Retina (tissue), 1 donor: Measurements from ENCODE around the gene CYBA.

ENCODE experiments used
- DNase-seq: peaks from one replicate; pipeline ENCODE4 v3.0.0-alpha.2; 2016

The CYBA gene

DNA sequence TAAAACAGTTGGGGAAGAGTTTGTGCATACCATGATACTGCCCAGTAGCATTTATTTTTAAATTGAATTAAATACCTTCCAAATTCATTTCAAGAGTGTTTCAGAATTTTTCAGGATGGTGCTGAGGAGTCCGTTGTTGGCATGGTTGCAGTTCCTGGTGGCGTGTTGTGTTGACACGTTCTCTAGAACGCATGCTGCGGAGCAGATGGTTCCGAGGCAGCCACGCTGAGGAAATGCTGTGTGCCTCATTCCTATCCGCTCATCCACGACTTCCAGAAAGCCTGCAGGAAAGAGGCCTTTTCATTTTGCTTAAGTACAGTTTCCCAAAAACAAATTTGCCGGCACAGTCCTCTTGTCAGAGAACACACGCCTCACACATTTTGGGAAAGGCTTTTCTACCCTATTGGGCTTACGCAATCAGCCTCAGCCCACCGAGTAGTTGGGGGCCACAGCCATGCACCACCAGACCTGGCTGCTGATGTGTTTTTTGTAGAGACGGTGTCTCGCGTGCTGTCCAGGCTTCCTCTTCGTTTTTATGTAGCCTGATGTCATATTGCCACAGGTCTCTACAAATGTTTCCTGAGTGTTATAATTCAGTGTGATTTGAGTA is 44.6 kb downstream of the CYBA start:
- no peak for DNase-seq

DNA sequence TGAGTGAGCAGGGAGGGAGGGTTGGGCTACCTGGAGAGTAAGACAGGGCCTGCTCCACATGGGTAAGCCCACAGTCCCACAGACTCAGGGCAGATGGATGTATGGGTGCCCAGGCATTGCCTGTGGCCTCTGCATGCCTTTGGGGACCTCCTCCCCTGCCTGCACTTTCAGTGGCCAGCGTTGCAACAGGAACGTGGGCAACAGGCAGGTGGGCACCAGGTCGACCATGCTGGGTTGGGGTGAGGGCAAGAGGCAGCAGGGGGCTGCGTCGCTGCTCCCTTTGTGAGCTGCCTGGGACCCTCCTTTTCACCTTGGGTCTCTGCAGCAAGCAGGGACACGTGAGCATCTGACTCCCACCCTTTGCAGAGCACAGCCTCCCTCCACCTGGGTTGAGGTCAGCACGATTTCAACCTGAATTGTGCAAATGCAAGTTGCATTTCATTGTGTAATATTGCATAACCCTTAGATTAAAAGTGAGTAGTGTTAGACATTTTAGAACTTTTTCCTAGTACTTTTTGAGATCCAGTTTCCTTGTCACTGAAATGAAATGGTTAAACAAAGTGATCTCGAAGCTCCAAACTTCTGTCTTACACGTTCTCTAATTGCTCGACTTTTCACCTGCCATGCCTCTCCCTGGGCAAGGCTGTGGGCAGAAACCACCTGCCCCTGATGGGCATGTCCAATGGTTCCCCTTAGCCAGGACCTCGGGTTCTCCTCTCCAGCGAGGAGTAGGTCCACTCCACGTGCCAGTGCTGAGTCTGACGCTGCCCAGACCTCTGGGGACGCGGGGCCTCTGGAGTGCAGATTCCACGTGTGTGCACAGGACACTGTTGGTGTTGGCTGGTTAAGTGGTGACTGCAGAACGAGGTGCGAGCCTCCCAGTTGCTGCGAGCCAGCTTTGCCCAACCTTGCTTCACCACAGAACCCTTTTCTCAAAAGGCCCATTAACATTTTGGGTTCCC is 45.4 kb downstream of the CYBA start:
- DNase-seq, result no peak

DNA sequence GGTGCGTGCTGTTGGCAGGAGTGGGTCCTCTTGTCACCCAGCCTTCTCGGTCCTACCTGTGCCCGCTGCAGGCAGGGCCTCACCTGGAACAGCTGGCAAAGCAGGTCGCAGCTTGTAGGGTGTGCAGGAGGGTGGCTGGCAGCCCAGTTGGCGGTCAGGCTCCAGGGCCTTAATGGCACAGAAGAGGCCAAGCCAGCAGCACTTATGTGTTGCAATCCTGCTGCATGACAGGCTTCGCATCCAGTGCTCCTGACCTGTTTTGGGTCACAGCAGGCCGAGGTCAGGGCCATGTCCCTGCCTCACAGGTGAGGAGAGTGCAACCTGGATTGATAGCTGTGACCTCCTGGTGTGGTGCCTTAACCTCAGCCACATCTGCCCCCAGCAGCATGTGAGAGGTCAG is 48.8 kb downstream of the CYBA start:
- DNase-seq, result no peak

DNA sequence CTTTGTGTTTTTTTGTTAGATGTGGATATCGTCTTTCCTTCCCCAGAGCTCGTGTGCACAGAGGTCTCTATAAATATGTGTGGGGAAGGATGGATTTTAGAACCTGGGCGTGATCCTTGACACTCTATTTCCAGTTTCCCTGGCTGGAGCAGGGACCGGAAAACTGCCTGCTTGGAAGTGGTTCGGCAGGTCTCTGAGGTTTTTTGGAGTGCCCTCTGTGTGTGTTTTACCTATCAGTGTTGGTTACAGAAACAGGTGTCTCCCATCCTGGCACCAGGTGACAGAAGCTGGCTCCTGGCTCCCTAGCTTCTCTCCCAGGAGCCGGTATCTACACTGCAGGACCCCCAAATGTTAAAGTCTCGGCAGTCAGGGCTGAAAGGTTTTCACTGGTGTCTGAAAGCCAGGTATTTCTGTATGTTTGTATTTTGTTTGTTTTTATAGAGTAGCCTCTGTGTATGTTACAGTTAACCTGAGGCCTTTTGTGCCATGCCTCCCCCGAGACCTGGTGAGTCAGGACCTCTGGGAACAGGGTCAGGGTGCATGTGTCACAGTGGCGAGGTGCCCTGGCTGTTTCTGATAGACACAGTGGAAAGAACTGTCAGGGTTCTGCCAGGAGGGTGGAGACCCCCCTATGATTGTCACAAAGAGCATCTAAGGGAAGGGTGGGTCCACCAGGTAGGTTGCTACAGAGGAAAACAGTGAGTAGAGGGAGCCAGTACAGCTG is 49.4 kb downstream of the CYBA start:
- DNase-seq, result no peak

DNA sequence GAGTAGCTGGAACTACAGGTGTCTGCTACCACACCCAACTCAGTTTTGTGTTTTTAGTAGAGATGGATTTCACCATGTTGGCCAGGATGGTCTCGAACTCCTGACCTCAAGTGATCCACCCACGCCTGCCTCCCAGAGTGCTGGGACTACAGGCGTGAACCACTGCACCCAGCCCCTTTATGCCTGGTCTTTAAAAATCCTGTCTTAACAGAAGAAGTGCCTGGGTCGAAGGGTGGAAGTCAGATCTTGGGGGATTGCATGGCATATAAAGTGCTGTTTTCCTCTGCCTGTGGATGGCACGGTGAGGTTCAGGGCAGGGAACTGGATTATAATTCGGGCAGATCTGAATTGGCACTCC is 50.3 kb downstream of the CYBA start:
- no peak for DNase-seq

DNA sequence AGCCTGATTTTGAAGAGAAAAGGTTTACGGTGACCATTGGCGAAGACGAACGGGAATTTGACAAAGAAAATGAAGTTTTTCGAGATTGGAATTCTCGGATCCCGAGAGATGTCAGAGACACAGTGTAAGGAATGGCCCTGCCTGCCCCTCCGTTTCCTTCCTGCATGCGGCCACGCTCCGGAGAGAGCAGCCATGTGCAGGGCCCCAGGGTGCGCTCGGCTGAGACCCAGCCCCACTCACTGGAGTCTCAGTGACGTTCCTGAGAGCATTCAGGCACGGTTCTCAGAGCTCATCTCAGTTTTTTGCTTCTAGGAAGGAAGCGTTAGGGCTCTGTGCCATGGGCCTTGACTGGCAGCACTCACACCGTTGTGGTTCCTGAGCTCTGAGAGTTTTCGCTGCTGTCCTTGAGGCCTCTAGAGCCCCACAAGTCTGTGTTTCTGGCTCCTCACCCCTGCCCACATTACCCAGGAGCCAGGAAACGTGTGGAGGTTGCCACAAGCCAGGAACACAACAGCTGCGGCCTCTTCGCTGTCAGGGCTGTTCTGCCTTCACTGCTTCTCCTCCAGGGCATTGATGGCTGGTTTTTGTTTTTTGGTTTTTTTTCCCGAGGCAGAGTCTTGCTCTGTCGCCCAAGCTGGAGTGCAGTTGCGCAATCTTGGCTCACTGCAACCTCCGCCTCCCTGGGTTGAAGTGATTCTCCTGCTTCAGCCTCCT is 50.9 kb downstream of the CYBA start:
- DNase-seq, result no peak

DNA sequence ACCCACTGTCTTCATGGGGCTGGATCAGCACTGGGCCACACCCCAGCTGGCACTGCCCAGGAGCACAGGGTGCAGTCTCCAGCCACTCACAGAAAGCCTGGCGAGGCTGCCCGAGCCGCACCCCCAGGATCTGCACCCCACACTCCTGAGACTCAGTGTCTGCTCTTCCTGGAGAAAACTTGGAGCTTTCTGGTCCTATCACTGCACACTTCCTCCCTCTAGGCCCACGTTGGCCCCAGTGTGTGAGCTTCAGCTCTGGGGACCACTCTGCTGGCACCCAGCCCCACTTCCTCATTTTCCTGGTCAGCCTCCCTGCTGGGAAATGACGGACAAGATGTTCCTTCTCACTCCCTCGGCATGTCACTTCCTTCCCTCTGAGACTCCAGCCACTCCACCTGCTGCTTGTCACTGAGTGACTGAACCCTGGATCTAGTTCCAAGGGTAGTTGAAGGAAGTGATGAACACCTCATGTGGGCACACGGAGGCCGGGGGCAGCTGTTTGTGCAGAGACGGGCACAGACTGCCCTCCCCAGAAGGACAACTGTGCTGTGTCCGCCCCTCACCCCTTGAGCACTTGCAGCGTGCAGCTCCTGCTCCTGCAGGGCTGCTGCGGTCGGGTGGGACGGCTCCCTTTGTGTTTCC is 51.6 kb downstream of the CYBA start:
- DNase-seq, result no peak

DNA sequence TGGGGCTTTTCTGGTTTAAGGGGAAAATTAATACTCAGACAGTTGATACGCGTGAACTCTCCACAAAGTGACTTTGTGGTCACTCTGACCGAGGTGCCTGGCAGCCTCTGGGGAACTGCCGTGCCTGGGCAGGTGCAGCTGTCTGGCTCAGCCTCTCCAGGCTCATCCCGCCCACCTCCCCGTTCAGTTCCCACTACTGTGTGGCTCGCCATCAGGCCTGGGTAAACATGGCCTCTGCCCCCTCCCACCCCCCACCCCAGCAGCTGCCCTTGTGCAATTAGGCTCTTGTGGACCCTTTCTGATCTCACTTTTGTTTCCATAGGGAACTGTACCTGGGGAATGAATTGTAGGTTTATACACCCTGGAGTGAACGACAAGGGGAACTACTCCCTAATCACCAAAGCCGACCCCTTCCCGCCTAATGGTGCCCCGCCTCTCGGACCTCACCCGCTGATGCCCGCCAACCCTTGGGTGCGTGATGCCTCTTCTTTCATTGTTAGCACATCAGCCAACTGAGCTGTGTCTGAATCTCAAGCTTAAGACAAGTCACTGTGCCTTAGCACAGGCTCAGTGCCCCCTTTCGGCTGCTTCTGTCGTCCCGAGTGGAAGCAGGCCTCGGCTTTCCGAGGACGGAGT is 52.9 kb downstream of the CYBA start:
- no peak for DNase-seq

DNA sequence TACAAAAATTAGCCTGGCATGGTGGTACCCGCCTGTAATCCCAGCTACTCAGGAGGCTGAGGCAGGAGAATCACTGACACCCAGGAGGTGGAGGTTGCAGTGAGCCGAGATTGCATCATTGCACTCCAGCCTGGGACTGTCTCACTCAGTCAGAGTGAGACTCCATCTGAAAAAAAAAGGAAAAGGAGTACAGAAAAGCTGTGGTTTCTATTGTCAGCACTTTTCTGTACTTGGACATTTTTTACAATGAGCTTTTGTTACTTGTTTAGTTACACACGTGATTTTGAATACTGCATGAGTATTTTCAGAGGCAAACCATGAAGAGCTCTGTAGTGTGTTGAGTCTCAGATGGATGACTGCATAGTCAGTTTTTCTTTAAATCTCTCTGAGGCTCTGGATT is 54.4 kb downstream of the CYBA start:
- DNase-seq, result no peak

DNA sequence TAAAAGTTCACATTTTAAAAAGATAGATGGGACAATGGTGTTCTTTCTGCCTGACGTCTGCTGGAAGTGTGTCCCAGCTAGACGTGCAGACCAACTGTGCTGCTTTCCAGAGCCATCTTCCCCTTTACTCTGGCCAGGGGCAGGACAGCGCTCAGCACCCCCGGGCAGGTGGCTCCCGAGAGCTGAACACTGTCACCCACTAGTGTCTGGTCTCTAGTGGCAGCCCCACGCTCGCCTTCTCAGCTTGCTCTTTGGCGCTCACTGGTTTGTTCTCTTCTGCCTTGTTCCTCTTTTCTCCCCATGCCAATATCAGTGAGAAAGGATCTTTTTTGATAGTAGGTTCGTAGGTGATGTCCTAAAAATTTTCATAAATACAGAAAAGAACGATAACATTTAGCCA is 54.9 kb downstream of the CYBA start:
- DNase-seq, result no peak

DNA sequence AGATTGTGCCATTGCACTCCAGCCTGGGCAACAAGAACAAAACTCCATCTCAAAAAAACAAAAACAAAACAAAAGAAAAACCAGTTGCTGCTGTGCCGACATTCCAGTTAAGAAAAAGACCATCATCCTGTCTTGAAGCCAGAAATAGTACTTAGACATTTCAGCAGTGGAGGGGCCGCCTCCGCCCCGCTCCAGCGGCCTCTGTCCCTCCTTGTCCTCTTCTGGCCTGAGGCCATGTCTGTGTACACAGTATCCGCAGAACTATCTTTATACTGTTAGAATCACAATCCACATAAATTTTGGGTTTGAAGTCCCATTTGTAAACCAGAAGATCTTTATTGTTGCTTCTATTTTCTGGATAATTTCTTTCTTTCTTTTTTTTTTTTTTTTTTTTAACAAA is 55.8 kb downstream of the CYBA start:
- no peak for DNase-seq

DNA sequence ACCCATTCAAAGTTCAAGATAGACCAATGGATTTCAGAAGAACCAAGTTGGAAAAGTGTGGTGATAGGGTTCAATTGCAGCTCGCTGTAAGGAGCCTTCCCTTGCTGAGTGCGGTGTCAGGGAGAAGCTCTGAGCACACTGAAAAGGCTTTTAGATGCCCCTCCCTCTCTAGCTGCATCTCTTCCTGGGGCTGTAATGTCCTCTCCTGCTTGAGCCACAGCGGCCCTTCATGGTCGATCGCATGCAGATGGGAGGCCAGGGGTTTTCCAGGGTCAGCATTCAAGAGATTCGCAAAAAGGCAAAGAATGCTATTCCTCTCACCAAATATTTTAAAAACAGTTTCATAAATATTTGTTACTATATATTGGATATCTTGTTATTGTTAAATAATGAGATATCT is 56.9 kb downstream of the CYBA start:
- no peak for DNase-seq

DNA sequence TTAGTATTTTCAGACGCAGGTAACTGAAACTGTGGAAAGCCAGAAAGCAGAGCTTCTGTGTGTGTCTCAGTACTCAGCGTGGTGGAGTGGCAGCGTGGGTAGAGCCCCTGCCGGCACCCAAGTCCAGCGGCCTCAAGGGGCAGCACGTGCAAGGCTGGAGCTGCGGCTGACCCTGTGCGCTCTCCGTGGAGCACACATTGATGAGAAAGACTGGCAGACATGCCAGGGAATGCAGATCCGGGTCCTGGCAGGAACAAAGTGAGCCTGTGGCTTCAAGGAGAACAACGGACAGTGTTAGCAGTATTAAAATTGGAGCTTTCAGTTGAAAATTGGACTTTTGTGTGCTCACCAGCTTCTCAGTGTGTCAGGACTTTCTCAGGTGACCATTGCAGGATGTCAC is 57.4 kb downstream of the CYBA start:
- DNase-seq, result no peak
